ENCODE results near the gene BID. TPM values are rescaled to one million over a fixed set of nuclear protein-coding genes. Genes with fewer than 3 reads are reported as not detected.

Gene BID
- total and polyA plus RNA-seq, 2 of the 8 experiments (the other 6 are each of a cell fraction or from before 2014, with no cell fraction given), result 39.3 to 114 TPM

- Histone ChIP-seq H3K9ac (replicated peaks in 1 of 4; ENCODE audit: extremely low read depth in 1 of 4, low read depth in 3 of 4, low read length in 3 of 4) (no peak overlapping the region), H3K4ac (replicated peaks; ENCODE audit: insufficient read length, low read depth, low read length) (no peak overlapping the region), H2BK20ac (ENCODE audit: low read length) (no peak overlapping the region), H4K8ac (ENCODE audit: extremely low read depth, insufficient read depth, low read length) (no peak overlapping the region), H3K36me3 (ENCODE audit: control insufficient read depth in 2 of 4, insufficient read depth in 4 of 4, low read length in 3 of 4) (peaks cover 0 to 20% (median 13%) of the 10 kb centered on the region in 4 experiments; a peak in 7 of 8 replicates), H4K20me1 (replicated peaks in 1 of 2; ENCODE audit: control insufficient read depth in 1 of 2, insufficient read depth in 2 of 2, low read length in 2 of 2) (no peaks in the 10 kb centered on the region), H2AK5ac (ENCODE audit: low read depth, low read length) (no peak overlapping the region), H3K9me3 (ENCODE audit: insufficient read depth in 2 of 2, low read depth in 1 of 2, low read length in 1 of 2) (no peaks in the 10 kb centered on the region), H3K79me1 (ENCODE audit: low read depth, low read length) (no peaks in the 10 kb centered on the region; the same call in 1 of the 2 replicates), H3K14ac (ENCODE audit: insufficient read length) (no peak overlapping the region), H4K5ac (ENCODE audit: insufficient read length, low read depth, low read length) (no peak overlapping the region), H2BK12ac (ENCODE audit: low read depth, low read length) (no peak overlapping the region), H3K4me2 (ENCODE audit: insufficient read depth in 1 of 2, low read depth in 2 of 2, low read length in 2 of 2) (no peak overlapping the region), H3K4me3 (ENCODE audit: extremely low read depth in 1 of 4, insufficient read depth in 2 of 4, low read depth in 3 of 4, low read length in 4 of 4) (no peak overlapping the region), H3K56ac (replicated peaks; ENCODE audit: insufficient read length, low read depth, low read length) (no peak overlapping the region), H3K23ac (ENCODE audit: insufficient read length) (no peak overlapping the region), H2AFZ (ENCODE audit: low read length) (no peak overlapping the region), H3K27ac (ENCODE audit: low read depth, low read length) (no peak overlapping the region), H3K79me2 (ENCODE audit: control insufficient read depth in 1 of 2, insufficient read depth in 2 of 2, low read length in 2 of 2) (no peaks in the 10 kb centered on the region), H2BK15ac (ENCODE audit: low read length) (no peak overlapping the region), H3K4me1 (replicated peaks in 1 of 4; ENCODE audit: control insufficient read depth in 3 of 4, insufficient read depth in 4 of 4, low read length in 3 of 4) (no peaks in the 10 kb centered on the region), H3K27me3 (replicated peaks in 1 of 4; ENCODE audit: control insufficient read depth in 3 of 4, extremely low read depth in 1 of 4, insufficient read depth in 3 of 4, low read length in 3 of 4) (no peaks in the 10 kb centered on the region), H2BK5ac (ENCODE audit: low read depth, low read length) (no peak overlapping the region), H2BK120ac (replicated peaks; ENCODE audit: low read depth, low read length) (no peak overlapping the region), H4K91ac (replicated peaks; ENCODE audit: insufficient read length, low read length) (no peak overlapping the region), H3K23me2 (ENCODE audit: low read depth, low read length) (no peaks in the 10 kb centered on the region), H3K18ac (ENCODE audit: extremely low read depth, low read length) (no peak overlapping the region)
- FAIRE-seq, result no peak
- POLR2A ChIA-PET (ENCODE audit: partially characterized antibody), result no interaction called here
- DNase-seq (ENCODE audit: low read depth in 1 of 2, low spot score in 2 of 2), result no peak
- WGBS, 2 experiments (ENCODE audit: extremely low coverage in 1 of 2, insufficient coverage in 1 of 2, insufficient read length in 1 of 2, insufficient replicate concordance in 2 of 2, low coverage in 1 of 2, low lambda C conversion rate in 2 of 2, missing lambda C conversion rate in 1 of 2), result 93% methylated on average over 6 of the region's 6 CpGs; no CpG with 5 or more reads in 1 of the 2 experiments
- CTCF ChIA-PET (ENCODE audit: partially characterized antibody), result interaction anchor here (1.1 kb wide), 1 partner anchor 12 kb away, joined by 5 read pairs; no protein-coding TSS in a partner anchor
- no peak for TF ChIP-seq SAP30 (IDR thresholded peaks at IDR 0.05; ENCODE audit: insufficient read depth, insufficient replicate concordance, low read length)
- TF ChIP-seq MAFK (IDR thresholded peaks at IDR 0.05; ENCODE audit: low read depth, low read length), result no peak
- no peak for TF ChIP-seq TBP (IDR thresholded peaks at IDR 0.05; ENCODE audit: low read depth, low read length)
- TF ChIP-seq NANOG (IDR thresholded peaks at IDR 0.05; ENCODE audit: insufficient read depth, low read depth, low read length, poor library complexity, severe bottlenecking), result no peak
These were observed 44.7 kb downstream of the BID start for GRCh38 chr22:17729561-17729960.
